CD4-positive, alpha-beta T cell treated with Interleukin-4 for 1 hour (primary cell): Measurements from ENCODE around the gene MAP3K20.
"Not testable (repeated sequence)": the region's sequence is repeated elsewhere in the genome, so short reads cannot be mapped to it uniquely, and the experiment has no call there.

Experiments
- DNase-seq, 2 donors: peaks; one replicate each; pipeline ENCODE4 v3.0.0-alpha.2; 2020 to 2022

MAP3K20 gene

DNA sequence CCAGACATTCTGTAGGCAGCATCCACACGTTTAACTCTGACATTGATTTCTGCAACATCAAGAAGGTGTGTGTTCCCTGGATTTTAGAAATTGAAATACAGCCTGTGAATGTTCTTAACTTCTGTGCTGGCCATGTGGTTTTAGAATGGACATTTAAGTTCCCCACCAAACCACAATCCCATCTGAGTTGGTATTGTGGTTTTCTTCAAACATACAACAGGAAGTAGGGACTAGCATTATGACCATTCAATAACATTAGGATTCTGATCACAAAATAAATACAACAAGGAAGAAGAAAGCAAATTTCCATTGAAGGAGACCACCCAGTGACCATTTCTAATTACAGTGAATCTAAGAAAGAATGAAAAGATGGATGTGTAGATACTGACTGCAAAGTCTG, 51.2 kb downstream of the MAP3K20 start:
- no peak for DNase-seq

DNA sequence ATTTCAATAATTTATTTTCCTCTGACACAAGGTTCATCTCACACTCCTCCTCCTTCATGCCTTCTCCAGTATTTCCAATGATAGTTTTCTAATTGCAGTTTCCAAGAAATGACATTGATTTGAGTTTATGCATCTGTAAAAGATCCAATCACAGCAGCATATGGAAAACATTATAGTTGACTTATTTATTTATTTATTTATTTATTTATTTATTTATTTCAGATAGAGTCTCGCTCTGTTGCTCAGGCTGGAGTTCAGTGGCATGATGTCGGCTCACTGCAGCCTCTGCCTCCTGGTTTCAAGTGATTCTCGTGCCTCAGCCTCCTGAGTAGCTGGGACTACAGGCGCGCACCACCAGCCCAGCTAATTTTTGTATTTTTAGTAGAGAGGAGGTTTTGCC, 52.5 kb downstream of the MAP3K20 start:
- not testable (repeated sequence) for DNase-seq

DNA sequence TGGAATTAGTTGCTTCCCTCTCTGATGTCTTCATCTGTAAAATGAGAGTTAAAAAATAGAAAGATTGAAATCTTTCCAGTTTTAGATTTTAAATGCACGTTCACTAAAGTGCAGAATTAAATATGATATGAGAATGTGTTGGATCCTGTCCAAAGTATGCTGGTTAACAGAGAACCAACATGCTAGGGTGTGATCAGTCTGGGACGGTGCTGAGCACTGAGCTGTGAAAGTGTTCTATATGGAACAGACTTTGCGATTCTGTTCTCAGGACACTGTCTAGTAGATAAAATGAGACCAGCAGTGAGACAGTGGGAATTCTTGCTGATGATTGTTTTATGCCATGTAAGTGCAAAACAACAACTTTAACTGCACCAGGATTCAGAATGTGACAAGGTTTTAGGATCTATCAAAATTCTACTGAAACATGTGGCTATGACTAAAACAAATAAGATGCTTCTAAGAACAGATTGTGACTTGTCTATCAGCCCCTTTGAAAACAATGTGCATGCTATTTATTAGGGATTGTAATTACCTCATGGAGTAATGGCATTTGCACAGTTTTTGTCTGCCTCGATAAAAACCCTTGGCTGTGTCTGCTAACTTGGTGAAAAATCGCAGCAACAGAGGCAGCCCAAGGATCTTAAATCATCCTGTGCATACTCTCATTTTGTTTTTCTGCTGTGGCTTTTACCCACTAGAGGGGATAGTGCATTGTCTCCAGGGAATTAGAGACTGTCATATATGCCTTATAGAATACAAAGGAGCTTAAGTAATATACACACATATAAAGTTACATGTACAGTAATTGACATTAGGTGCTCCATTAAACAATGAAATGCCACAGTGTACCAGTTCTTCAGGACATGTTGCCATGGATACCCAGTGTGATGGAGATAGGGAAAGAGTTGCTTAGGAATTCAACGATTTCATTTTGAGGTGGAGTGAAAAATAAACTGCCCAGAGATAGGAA, 55.1 kb downstream of the MAP3K20 start:
- no peak for DNase-seq

DNA sequence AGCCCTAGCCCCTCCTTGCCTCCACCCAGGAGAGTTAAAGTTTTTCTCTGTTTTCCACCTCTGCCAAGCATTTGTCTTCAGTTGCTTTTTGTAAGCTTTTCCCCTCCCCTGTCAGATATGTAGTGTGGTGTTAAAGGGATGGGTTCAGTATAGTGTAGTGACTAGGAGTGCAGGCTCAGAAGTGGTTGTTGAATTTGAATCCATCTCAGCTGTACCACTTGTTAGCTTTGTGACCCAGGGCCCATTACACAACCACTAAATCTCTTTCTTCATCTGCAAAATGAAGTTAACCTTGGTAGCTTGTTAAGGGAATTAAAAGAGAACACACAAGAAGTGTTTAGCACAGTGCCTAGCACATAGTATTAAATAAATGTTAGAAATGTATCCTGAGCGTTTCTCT, 56.9 kb downstream of the MAP3K20 start:
- no peak for DNase-seq

DNA sequence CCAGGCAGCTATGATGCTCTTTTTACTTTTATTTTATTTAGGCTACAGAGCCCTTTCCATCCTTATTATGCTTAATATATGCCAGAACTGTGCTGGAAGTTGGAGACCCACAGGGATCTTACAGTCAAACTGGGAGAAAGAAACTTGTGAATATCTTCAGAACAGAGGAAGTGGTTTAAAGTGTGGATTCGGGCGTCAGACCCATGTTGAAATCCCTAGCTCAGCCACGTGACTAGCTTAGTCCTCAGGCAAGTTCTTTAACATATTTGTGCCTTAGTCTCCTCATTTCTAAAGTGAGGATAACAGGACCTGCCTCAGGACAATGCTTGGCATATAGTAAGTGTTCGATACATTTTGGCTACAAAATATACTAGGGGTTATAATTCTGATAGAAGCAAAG, 59.1 kb downstream of the MAP3K20 start:
- DNase-seq: peak in 1 of 2 donors; percentile 31

DNA sequence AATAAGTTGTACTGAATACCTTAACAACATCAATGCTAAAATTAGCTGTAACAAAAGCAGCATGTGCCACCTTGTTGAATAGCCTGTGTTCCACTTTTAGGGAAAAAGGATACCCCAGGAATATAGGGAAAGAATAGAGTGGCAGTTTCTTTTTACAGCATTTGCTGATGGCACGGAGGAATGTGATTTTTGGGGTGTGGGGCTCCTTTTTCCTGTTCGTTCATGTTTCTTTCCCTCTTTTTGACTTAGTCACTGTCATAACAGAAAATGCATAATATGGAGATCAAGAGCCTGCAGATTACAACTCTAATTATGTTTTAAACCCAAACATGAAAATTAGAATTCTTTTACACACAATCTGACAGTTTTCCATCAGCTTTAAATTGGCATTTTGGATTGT, 60.4 kb downstream of the MAP3K20 start:
- no peak for DNase-seq

DNA sequence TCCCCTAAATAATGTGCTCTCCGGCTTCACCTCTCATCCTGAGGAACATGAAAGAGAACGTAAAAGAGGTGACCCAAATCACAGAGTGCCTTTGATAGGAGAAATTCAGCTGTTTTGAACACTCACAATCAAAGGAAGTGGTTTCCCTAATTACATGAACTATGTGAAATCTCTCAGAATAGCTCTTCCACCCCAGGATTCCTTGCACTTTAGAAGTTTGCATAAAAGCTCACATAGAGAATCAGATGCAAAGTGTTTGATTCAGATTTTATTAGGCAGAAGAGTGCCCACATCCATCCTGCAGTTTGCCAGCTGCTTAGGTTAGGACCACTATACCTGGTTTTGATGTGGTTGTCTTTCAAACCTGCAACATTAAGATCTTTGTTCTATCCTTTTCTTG, 61.0 kb downstream of the MAP3K20 start:
- no peak for DNase-seq

DNA sequence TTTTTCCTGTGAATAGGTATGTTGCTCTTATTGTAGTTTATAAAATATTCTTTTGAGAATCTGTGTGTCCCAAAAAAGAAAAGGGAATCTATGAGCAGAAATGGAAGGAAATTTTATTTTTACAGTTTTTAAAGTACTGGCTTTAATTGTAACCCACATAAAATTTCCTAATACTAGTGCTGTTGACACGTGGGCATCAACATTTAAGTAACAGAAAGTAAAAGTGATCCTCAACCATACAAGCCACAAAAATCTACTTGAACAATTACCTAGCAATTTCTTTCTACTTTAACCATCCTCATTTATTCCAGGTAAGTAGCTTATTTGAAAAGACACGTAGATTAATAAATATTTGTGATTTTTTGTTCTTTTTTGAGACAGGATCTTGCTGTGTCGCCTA, 62.0 kb downstream of the MAP3K20 start:
- DNase-seq: no peak

DNA sequence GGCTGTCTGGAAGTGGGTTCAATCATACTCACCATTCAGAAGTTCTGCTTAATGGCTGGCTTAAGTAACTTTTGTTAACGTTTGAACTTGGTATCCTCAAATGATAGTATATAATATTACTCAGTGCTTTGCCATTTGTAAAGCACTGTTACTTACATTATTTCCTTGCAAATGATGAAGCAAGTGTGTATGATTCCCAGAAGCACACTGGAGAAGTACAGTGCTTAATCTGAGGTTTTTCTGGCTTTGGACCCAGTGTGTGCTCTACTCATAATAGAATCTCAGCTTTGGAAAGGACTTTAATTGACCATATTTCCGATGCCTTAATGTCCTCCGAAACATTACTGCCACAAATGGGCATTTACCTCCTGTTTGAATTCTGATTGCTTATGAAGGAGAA, 63.3 kb downstream of the MAP3K20 start:
- DNase-seq: no peak

DNA sequence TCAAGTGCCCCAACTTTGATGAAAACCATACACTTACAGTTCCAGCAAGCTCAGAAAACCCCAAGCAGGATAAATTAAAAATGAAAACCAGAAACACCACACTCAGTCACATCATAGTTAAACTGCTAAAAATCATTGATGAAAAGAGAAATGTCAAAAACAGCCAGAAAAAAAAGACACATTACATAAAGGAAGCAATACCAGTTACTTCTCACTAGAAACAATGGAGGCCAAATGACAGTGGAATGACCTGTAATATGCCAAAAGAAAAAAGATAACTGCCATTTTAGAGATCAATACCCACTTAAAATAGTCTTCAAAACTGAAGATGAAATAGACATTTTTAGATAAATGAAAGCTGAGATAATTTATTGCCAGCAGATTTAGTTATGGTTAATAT, 66.0 kb downstream of the MAP3K20 start:
- DNase-seq: no peak

DNA sequence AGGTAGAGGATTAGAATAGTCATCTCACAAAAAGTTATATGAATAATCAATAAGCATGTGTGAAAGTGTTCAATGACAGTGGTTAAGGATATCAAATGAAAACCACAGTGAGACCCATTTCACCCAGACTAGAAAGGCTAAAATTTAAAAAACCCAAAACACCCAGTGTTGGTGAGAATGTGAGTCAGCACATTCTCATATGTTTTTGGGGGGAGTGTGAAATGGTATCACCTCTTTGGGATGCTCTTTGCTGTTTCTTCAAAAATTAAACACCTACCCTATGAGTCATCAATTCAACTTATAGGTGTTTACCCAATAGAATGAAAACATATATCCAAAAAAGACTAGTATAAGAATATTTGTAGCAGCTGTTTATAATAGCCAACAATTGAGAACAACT, 69.8 kb downstream of the MAP3K20 start:
- DNase-seq: no peak

DNA sequence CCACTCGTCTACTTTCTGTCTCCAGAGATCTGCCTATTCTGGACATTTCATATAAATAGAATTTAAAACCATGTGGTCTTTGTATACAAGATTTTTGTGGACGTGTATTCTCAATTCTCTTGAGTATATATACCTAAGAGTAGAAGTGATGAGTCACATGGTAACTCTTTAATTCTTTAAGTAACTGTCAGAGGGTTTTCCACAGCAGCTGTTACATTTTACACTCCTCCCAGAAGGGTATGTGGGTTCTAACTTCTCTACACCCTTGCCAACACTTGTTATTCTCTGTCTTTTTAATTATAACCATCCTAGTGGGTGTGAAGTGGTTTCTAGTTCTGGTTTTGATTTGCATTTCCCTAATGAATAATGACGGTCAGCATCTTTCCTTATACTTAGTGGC, 70.9 kb downstream of the MAP3K20 start:
- DNase-seq: no peak

DNA sequence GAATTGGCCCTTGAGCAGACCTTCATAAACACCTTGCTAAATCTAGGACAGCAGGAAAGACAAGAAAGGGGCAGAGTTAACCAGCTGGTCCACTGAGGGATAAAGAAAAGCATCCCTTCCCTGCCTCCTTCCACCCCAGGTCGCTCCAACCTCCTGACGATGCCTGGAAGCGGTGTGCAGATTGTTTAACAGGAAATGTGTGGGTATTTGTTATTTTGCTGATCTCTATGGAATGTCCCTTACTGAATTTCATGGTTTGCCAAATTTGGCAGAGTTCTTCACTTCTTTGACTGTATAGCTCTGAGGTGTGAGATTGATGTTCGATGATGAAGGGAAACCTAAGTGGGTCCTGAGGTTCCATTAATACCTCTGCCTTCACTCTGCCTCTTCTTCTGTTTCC, 72.9 kb downstream of the MAP3K20 start:
- no peak for DNase-seq

DNA sequence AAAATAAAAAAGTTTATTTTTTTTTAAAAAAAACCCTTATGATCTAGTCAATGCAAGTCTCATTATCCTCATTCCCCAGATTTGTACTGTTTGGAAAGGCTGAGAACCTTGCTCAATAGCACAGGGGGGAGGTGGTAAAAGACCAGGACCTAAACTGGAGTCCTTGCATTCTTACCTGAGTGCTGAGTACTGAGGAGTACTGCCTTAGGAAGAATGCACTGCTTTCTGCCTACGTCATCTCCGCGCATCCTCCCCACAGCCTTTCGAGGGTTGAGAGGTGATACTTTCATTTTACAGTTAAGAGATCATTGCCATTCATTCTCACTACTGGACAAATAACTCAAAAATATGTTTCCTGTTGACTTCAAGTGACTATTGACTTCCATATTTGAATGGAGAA, 73.8 kb downstream of the MAP3K20 start:
- peak; percentile 44 to 66 for DNase-seq

DNA sequence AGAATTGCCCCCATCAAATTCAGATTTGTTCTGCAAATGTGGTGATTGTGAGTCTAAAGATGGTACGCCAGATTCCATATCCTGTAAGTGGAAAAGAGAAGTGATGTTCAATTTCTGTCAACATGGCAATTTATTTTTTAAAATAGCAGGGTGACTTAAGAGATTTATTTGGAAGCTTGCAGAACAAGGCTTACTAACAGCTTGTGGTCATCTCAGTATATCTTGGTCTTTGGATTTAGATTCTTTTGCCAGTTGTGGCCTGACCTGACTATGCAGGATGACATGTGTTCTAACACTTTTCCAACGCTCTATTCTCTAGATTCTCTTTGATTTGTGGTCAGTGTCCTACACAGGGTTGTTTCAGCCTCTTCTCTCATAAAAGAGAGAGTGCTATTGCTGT, 74.4 kb downstream of the MAP3K20 start:
- DNase-seq: no peak

DNA sequence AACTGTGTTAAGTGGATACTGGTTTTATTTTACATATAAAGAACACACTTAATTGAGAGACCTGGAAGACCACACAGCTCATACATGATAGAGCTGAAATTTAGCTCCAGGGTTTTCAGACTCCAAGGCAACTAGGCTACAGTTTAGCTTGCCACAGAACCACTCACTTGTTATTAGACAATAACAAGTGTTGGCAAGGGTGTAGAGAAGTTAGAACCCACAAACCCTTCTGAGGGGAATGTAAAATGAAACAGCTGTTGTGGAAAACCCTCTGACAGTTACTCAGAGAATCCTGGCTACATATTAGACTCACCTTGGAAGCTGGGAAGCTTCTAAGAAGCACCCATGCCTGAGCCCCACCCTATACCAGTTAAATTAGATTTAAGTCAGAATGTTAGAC, 75.3 kb downstream of the MAP3K20 start:
- DNase-seq: no peak

DNA sequence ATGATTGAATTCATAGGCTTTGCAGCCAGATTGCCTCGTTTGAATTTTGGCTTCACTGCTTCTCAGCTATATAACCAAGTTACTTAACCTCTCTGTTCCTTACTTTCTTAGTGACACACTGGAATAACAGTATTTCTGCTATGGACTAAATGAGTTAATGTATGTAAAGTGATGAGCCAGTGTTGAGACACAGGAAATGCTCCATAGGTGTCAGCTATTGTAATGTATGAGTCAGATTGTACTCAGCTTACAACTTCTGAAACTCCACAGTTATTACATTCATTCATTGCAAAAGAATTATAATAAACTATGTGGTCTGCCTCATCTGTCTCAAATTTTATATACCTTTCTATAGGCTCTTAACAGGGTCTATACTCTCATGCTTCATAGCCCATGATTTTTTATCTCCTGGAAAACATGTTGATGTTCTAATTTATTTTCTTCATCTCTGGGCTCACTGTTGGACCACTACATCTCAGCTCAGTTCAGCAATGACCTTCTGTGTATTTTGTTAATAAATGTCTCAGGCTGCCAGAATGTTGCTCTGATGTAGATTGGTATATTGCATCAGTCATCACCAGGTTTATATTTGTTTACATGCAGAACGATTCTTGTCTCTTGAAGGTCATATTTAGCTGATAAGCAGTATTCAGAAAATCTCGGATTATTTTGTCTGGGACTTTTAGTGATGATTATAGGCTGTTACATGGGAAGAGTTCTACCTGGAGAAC, 76.2 kb downstream of the MAP3K20 start:
- DNase-seq: no peak

DNA sequence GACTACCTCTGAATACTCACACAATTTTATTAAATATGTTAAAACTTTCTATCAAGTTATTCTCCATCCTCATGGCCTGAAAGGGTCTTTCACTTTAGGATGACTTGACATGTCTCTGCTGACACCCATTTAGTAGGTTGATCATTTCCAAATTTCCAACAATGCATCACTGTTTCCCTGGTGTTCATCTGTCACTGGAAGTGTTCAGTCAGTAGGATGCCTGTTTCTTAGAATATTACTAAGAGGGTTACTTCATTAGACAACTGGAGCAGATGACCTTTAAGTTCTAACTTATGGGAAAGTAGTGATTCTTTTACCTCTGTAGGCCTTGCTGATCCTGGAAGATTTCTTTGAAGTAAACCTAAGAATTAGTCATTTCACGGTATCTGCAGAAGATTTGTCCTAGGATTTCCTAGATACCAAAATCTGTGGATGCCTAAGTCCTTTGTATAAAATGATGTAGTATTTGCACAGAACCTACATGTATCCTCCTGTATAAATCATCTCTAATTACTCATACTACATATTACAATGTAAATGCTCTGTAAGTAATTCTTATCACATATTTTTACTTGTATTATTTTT, 77.7 kb downstream of the MAP3K20 start:
- no peak for DNase-seq

DNA sequence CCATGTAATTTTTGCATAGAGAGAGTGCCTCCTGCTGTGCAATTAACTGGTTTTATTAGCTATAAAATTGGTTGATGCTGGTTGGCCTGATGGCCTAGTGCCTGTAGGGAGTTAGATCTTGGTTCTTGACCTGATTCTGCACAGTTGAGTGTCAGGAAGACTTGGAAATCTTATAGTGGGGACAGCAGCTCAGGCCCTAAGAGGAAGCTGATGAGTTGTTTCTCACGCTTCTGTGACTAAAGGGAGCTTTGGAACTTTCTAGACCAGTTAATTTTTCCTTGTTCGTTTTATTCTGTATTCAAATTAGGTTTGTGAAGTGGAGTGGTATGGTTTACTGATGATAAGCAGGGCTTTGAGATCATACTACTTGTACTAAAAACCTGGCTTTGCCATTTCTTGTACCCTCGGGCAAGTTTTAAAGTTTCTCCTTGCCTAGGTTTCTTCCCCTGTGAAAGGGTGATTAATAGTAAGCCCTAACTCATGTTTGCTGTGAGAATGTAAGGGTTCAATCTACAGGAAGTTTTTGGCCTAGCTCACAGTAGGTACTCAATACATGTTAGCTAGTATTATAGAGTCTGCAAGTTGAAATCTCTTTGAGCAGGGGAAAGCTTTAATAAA, 82.1 kb downstream of the MAP3K20 start:
- DNase-seq: no peak

DNA sequence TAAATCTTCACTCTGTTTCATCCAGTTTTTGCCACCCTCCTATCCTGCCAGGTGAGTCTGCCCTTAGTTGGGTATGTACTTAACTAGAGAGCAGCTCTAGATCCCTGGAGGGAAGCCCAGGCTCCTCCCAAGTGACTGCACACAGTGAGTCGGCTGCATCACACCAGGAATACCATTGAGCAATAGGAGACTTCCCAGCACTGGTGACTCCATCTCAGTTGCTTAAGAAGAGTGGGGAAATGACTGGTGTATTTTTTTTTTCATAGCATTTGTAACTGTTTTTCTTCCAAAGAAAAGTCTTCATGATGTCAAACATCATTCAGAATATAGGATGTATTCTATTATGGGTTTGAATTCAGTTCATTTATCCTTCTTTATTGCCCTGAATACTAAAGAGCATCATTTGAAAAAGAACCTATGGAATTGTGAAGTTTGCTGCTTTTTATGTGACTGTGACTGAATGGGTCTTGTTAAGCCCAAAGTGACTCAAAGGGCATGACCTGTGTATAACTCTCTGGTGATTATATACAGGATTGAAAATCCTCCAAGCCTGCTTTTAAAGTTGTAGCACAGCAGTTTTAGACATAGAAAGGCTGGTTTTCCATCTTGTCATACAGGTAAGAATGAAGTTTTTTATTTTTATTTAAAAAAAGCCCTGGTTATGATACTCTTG, 84.3 kb downstream of the MAP3K20 start:
- DNase-seq: peak in 1 of 2 donors; percentile 56

DNA sequence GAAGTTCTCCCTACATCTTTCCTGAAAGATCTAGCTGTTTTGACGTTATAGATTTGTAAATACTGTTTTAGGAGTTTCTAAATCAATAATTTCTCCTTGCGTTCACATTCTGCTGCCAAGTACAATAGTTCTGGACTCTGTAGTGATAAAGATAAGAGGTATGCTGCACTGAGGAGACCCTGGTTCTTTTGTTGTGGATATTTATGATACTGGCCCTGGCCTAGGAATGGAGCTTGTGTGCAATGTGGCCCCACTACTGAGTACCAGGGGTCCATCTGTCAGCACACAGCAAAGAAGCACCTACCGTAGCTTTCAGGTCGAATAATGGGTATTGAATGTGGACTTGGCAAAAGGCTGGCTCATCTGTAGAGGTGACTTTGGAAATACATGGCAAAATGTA, 85.0 kb downstream of the MAP3K20 start:
- no peak for DNase-seq

DNA sequence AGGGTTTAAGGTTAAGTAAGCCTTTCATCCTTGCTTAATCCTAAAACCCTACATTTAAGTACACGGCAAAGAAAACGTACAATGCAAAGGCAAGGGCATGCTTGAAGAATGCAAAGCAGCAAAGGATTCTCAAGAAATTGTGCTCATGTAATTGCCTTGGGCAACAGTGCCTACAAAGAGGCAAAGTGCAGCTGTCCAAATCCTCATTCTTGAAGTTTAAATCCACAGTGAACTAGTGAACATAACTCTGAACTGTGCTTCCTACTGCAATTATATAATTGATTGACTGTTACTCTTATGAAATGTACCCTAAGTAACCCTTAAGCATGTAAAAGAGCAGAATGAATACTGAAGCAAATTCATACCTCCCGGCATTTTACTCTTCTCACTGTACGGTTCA, 85.4 kb downstream of the MAP3K20 start:
- no peak for DNase-seq

DNA sequence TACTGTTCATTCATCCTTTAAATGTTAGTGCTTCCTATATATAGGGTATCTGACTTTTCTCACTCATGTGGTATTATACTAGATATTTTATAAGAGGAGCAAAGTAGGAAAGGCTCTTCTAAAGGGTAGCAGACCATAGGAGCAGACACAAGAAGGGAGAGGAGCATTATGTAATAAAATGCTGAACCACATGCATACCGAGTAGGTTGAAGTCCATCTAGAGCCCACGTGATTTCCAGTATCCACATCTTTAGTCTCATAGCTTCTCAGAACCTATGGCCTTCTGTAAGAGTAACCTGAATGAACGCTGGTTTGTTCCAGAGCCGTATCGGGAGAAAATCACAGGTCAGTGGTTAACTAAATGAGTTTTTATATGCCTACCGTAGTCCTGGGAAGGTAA, 85.9 kb downstream of the MAP3K20 start:
- no peak for DNase-seq
